NOMO-1 treated with DMSO at 0.1 percent for 48 hours (cell line): Measurements from ENCODE around the gene CUTC.

ENCODE experiments used
- DNase-seq: peaks from one replicate; lab custom pipeline; 2025; ENCODE audit not compliant: unreplicated experiment; lab: John Stamatoyannopoulos, UW

The CUTC gene

DNA sequence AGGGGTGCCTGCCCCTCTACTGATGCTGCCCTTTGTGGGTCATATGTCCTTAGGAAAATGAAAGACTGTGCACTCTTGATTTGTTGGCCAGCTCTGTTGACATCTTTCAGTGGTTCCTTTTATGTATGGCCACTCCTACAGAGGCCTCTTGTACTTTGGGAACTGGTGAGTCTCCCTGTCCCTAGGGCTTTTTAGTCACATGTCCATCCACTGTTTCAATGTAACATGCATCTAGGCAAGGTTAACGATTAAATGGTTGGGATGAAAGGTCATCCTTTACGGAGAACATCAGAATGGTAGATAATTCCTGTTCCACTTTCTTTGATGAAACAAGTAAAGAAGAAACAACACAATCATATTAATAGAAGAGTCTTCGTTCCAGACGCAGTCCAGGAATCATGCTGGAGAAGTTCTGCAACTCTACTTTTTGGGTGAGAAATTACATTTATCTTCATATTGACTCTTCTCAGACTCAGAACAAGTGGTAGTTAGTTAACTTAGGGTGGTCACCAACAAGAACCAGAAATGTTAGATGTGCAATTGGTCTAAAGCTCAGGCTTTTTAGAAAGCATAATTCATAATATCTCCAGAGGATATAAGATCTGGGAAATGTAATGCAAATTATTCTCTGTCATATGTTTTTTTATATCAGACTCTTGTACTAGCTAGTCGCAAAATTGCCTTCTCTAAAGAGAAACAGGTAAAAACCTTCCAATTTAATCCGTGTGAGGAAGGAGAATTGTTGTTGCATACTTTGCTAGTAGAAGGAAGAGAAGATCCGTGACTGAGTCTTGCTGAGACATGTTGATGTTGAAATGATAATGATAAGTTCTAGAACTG, 50.6 kb downstream of the CUTC start, which contains the start of gene ABCC2:
Gene ABCC2 (plus strand): TSS at position 194 of the 840 bp plus-strand sequence. CDS start 205 bp downstream, at position 399.
- no peak for DNase-seq

DNA sequence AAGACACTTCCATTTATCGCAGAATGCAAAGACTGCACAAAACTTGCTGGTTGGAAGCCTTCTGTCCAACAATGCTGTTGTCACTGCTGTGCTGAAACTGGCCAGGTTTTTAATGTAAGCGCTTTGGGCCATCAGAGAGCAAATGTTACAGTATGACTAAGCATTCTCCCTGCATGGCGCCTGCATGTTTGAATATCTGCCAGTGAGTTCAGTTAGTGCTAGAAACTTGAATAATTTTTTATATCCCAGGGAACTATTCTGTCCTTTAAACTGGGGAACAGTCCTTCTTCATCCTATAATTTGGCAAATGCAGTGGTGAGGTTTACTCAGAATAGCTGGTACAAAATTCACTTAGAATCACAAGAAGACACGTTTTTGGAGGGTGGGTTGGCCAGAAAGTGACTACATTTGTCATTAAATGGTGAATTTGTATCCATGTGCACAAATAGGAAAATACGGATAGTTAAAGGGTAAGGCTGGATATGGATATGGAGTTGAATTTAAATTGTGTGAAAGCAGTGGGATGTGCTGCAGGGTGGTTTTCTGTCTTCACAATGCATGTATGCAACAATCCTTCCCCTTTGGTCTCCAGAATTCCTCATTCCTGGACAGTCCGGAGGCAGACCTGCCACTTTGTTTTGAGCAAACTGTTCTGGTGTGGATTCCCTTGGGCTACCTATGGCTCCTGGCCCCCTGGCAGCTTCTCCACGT, 52.1 kb downstream of the CUTC start:
- no peak for DNase-seq

DNA sequence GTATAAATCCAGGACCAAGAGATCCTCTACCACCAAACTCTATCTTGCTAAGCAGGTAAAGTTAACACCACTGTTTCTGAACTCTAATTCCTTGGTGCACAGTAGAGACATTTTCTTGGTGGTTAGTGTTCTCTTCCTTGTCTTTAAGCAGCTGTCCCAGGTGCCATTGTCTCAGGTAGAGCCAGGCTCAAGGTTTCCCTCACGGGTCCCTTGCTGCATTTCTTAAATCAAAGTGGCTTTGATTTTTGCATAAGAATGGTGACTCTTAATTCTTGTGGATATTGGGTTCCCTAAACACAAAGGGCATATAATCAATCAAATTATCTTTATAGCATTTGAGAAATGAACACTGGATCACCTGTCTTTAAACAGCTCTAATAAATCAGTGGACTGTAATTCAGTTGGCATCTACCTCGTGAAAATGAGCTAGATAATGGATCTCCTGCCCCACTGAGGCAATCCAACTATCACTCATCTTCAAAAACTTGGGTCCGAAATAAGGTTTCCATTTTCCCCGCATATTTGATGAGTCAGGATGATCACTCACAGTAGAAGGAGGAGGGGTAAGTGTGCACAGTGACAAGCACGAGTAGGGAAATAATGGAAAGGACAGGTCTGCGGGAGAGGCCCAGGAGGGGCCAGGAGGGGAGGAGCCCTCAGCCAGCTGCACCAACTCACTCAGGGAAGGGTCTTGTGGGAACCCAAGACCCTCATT, 52.9 kb downstream of the CUTC start:
- no peak for DNase-seq

DNA sequence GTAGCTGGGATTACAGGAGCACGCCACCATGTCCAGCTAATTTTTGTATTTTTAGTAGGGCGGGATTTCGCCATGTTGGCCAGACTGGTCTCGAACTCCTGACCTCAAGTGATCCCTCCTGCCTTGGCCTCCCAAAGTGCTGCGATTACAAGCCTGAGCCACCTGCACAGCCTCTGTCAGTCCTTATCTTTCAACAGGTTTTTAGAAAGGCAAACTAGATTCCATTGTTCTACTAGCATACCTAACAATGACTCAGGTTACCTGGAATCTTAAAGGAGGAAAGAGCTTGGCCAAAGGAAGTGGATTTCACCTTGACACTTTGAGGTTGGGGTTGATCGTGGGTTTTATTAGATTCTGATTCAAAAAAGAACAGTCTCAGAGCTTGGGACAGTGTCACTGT, 53.6 kb downstream of the CUTC start:
- no peak for DNase-seq

DNA sequence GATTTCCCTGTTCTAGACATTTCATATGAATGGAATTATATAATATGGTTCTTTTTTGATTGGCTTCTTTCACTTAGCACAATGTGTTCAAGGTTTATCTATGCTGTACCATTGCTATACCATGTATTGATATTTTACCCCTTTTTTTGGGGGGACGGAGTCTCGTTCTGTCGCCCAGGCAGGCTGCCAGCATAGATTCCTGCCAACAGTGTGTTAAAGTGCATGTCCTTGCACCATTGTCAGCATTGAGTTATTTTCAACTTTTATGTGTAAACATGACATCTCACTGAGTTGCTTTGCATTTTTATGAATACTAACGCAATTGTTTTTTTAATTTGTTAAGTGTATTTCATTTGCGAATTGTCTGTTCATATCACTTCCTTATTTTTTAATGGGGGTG, 55.3 kb downstream of the CUTC start:
- DNase-seq = no peak

DNA sequence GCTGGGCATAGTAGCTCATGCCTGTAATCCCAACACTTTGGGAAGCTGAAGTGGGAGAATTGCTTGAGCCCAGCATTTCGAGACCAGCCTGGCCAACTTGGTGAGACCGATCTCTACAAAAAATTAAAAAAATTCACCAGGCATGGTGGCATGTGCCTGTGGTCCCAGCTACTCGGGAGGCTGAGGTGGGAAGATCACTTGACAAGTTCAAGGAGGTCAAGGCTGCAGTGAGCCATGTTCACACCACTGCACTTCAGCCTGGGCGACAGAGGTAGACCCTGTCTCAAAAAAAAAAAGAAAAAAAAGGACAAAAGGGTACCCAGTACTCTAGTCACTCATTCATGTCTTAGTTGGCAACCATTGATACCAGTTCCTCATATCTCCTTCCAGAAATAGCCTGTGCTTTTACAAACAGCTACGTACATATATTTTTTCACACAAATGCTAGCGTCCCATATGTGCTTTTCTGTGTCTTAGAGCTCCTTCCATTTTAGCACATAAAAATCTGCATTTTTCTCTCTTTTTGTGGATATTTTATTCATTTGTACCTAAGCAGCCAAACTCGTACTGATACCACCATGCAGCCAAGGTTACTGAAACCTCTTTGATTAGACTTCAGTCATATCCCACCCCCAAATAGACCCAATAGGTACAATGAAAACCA, 55.9 kb downstream of the CUTC start:
- DNase-seq = no peak

DNA sequence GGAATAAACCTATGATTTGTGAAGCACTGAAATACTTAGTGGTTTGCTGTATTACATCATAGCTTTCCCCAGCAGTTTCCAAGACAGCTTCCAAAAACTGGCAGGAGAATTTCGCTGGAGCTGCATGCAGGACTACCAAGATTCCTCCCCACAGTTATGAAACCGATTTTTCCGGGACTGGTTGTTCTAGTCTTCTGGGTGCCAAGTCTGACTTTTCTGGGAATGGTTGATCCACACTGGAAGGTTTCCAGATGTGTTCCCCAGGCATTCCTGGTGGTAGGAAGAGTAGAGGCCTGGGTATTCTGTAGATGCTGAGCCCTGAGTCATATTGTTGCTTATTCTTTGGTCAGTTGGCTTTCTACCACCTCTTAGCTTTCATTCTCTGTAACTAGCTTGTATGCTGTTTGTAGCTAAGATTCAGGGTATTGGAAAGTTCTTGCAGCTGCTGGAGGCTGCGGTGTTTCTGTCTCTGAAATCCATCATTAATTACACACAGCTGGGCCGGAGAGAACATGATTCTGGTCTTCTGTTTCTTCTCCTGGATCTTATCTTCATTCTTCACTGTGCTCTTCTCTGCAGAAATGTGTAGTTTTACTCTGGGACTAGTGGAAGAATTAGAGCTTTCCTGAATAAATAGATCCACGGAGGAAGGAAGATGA, 56.7 kb downstream of the CUTC start:
- DNase-seq = no peak

DNA sequence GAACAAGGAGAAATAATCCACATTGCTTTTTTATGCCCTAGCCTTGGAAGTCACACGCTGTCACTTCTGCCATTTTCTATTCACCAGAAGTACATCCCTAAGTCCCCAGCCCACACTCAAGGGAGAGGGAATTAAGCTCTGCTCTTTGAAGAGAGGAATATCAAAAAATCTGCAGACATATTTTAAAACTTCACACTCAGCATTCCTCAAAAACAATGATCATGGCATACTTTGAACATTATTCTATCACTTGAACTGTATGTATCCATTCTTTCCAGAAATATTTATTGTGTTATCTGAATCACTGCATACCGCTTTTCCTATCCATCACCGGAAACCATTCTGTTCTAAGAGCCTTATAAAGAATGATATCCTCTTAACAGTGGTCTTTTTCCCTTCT, 59.8 kb downstream of the CUTC start:
- DNase-seq = no peak

DNA sequence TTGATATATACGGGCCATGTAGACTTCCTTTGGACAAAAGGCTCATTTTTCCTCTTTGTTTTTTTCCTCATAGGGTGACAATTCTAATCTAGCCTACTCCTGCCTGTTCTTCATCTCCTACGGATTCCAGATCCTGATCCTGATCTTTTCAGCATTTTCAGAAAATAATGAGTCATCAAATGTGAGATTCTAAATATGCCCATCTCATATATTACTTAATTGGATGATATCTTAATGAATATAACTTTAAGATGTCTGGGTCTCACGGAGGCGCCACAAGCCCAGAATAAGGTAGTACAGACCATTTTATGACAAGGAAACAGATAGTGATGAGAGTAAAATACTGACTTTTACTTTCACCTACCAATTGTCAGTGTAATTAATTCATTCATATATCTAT, 61.8 kb downstream of the CUTC start:
- DNase-seq = no peak

DNA sequence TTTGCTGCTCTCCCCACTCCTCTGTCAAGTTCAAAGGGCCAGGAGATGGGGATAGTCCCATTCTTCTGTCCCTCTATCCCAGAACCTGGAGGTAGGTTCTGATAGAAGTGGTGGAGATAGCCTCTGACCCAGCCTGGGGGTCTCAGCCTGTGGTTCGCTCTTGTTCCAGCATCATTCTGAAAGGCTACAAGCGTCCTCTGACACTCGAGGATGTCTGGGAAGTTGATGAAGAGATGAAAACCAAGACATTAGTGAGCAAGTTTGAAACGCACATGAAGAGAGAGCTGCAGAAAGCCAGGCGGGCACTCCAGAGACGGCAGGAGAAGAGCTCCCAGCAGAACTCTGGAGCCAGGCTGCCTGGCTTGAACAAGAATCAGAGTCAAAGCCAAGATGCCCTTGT, 64.9 kb downstream of the CUTC start:
- DNase-seq = no peak

DNA sequence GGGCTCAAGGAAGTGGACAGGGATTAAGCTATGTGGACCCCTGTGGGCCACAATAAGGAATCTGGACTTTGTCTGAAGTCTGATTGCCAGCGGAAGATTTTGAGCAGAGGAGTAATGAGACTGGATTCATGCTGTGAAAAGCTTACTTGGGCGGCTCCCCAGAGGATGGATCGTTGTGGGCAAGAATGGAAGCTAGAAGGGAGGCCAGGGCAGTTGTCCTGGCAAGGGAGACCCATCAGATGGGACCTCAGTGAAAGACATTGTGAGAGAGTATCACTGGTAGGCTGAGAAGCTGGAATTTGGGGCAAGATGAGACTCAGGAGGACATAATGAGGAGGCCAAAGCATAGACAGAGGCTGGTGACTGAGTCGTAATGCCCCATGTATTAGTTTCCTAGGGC, 66.0 kb downstream of the CUTC start:
- no peak for DNase-seq

DNA sequence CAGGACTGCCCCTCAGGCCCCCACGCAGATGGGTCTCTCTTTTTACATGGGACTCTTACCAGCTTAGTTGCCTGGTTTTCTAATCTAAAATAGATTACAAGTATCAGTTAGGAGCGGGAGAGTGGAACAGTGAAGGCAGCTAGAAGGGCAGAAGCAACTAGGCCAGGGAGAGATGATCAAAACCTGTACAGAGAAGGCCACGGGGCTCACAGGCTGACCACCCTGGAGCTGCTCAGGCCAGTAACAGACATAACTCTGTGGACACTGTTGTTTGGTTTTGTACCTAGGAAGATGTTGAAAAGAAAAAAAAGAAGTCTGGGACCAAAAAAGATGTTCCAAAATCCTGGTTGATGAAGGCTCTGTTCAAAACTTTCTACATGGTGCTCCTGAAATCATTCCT, 66.9 kb downstream of the CUTC start:
- no peak for DNase-seq

DNA sequence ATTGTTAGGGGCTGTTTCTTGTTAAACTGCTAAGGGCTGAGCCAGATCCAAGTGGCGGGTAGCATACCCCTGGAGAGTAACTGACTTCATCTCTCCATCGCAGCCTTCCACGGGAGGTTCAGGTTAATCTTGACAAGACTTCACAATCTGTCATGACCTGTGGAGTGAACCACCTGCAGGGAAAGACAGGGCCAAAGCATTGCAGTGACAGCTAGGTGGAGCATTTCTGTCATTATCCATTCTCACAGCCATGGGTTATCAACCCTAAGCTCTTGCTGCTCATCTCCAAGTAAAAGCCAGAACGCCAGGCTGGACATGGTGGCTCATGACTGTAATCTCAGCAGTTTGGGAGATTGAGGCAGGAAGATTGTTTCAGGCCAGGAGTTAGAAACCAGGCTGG, 67.6 kb downstream of the CUTC start:
- DNase-seq = no peak

DNA sequence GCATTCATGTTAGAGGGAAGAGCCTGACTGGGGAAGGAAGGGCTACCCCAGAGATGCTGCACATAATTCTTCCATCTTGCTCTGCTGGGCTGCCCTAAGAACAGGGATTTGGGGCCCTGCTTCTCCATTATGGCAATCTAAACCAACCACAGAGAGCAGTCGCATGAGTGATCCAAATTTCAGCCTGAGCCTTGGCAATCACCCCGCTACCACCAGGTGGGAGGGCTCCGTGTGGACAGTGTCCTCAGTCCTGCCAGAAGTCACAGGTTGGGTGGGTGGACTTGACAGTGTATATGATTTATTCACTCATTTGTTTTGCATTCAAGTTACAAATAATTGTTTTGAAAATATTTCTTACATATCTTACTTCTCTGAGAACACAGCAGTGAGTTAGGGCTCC, 72.4 kb downstream of the CUTC start:
- no peak for DNase-seq

DNA sequence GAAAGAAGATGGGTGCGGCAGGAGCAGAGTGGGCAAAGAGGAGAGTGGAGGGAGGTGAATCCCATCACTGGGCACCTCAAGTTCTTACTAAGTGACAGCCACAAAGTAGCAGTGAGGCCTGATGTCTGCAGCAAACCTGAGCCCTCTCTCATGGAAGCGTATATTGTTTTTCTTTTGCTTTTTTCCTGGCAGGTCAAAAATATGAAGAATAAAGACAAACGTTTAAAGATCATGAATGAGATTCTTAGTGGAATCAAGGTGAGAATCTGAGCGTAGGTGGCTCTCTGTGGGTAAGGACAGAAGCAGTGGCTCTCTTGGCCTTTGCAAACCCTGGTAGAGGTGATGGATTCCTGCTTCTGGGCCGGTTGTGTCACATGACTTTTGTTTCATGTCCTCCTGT, 73.2 kb downstream of the CUTC start:
- DNase-seq = no peak
